CD4-positive, alpha-beta T cell treated with Interleukin-12 subunit alpha and Interleukin-12 subunit beta, for 1 hour (primary cell): ENCODE data around the gene FARS2.
A peak's percentile ranks its signal among the peaks of the same experiment; 100 is the strongest.
"Not testable (repeated sequence)": the region's sequence is repeated elsewhere in the genome, so short reads cannot be mapped to it uniquely, and the experiment has no call there.

Experiments
- DNase-seq: peaks from one replicate; pipeline ENCODE4 v3.0.0-alpha.2; 2020

FARS2 gene

DNA sequence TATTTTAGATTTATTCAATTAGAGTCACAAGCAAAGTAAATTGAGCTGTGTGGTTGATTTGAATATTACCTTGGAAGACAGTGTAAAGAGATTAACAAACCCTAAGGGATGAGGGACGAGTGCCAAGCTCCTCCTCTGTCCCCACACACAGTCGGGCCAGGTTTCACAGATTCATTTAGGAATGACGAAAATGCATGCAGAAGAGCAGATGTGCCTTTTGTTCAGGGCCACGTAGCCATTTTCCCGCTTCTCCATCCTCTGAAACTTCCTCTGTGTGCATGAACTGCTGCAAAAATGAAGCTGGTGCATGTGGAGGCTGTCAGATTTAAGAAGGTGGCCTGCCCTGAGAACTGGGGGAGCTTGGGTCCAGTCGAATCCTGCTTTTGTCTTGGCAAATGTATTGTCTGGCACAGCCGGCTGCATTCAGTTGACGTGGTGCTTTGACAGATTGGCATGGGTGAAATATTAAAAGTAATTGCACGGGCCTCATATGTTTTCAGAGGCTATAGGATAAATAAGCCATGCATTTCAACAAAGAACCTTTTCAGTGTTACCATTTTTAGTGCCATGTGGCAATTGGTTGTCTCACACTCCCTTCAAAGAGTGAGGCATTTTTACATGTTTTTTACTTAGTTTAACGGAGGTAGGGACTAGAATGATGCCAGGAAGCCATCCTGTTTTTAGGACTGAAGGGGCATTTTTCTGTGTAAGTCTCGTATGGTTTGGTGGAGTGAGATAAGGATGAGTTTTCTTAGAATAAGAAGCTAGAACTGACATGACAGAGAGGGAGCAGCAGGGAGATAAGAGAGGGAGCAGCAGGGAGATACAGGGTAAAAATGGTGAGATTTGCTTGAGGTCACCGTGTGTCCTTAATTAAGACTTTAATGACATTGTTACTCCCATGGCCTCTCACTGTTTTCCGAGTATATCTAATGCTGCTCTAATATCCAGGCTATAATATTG is 384.3 kb downstream of the FARS2 start:
- DNase-seq: no peak

DNA sequence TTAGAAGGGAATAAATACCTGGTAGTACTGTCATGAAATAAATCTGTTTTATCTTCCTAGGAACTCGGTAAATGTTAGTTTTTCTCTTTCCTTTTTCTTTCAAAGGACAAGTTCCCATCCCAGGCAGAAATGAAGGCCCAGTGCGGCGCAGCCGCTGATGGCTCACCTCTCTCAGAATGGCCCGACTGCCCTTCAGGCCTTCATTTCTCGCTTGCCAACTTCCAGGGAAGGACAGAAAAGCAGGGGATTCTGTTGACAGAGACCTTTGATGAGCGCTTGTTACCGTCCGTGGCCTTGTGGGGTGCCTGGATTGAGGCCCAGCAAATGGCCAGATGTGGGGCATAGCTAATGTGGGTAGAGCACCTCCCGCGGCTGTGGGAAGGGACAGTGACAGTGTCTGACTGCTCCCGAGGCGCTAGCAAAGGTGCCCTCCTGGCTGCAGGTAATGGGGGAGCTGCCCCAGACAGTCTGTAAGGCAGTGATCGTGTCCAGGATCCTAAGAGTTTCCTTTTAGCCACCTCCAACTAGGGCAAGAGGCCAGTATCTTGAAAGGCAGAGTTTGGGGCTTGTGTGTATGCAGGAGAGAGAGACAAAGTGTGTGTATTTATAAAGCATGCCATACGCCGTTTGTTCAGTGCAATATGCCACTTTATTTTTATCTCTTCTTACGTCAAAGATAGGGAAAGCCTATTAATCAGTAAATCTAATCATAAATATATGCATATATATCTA is 391.3 kb downstream of the FARS2 start:
- DNase-seq: no peak

DNA sequence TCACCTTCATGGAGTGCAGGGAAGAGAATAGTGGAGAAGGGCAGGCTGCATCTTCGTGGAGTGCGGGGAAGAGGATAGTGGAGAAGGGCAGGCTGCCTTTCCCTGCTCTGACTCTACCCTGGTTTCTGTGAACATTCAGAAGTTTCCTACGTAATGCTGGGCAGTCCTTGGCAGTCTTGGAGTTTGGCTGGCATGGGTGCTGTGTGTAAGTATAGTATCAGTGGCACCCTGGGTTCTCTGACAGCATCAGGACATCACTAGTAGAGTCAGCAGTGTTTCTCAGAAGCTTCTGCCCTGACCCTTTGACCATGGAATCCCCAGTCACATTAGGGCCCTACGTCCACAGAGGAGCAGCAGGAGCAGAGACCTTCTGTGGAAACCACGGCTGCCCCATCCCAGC is 392.5 kb downstream of the FARS2 start:
- no peak for DNase-seq

DNA sequence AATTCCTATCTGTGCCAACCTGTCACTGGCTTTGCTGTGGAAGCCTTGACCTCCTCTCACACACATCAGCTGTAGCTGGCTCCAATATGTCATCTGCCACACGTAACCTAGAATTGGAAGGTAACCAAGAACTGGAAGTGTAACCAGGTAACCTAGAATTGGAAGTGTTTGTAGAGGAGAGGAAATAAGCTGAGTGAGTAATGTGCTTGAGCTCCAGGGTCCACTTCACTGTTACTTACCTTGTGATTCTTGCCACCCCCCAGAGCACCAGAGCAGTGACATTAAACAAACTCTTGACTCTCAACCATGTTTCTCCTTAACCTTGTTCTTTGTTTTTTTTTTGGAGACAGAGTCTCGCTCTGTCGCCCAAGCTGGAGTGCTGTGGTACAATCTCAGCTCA is 394.9 kb downstream of the FARS2 start:
- DNase-seq: no peak

DNA sequence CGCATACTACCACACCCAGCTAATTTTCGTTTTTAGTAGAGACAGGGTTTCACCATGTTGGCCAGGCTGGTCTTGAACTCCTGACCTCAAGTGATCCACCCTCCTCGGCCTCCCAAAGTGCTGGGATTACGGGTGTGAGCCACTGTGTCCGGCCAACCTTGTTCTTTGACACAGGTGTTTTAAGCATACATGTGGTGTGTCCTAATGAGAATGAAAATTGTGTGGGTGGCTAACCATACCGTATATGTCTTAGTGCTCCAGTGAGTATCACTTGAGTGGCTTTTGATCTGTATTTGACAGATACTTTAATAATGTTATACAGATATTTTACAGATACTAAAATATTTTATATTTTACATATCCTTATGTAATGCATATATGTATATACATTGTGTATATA is 395.4 kb downstream of the FARS2 start:
- not testable (repeated sequence) for DNase-seq

DNA sequence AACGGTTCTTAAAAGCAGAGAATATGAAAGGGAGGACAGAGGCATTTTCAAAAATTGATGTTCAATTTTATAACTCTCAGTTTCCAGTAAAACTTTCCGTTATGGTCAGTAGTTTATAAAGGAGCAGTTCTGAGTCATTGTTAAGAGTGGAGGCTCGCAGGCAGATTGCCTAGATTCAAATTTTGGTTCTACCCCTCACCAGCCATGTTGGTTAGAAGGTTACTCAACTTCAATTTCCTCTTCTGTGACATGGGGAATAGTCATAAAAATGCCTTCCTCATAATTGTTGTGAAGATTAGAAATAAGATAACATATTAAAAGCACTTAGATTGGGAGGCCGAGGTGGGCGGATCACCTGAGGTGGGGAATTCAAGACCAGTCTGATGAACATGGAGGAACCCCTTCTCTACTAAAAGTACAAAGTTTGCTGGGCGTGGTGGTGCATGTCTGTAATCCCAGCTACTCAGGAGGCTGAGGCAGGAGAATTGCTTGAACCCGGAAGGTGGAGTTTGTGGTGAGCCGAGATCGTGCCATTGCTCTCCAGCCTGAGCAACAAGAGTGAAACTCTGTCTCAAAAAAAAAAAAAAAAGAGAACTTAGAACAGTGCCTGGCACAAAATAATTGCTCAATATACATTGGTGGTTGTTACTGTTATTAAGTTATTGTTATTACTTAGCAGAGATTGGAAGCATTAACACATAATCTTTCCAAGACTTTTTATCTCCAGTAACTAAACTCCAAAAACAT is 396.5 kb downstream of the FARS2 start:
- DNase-seq: no peak

DNA sequence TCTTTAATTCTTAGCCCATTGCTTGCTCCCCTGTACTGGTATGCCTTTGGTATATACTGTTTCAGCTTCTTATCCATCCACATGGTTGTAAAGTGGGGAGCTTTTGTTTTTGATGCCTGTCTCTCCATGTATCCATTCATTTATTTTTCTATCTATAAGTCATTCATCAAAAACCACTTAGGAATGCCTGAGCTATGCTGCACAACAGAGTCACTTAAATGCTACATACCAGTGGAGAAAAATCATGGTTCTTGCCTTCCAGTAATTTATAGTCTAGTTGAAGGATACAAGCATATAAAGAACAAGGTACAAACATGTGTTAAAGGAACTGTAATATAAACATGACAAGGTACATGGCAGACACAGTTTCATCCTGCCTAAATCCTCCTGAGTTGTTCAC is 398.2 kb downstream of the FARS2 start:
- no peak for DNase-seq

DNA sequence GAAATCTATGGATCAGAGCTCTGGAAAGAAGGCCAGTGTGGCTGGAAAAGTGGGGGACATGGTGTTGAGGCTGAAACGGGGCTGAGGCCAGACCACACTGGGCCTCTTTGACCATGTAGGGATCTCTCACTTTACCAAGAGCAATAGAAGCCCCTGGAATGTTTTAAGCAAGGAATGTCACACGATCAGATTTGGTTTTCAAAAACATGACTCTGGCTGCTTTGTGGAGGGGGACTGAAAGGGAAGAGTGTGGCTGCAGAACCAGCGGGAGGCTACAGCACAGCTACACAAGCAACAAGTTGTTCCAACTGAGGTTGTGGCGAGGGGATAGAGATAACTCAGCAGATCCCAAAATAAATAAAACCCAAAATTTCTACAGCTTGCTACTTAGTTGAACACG is 399.5 kb downstream of the FARS2 start:
- no peak for DNase-seq

DNA sequence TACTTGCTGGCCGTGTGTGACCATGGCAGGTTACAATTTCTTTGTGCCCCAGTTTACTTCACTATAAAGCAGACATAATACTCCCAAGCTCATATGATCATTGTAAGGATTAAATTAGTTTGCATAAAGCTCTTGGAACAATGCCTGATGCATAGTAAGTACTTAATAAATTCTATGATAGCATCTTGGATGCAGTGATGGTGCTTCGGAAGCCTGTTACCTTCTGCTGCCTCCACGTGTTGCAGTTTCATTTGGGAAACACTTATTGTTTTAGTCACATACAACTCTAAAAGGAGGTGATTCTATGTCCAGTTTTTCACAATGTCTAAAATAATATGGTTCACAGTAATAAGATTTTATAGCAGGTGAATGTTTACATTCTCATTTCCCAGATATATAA is 401.5 kb downstream of the FARS2 start:
- DNase-seq: no peak

DNA sequence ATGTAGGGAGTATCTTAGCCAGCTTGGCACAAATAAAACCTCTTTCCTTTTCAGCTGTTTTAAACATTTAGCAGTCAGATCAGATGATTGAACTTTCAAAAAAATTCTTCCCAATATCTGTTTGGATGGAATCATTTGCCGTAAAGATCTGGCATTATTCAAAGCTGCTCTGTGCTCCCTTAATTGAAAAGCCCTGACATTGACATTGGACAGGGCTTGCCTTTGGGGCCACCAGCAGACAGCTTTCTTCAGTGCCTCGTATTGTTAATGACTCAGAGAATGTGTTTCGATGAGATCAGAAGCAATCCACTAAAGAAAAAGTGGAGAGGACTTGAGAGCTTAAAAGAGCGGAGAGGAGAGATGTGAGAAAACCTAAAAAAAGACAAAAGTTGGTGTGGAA is 401.9 kb downstream of the FARS2 start:
- DNase-seq: no peak

DNA sequence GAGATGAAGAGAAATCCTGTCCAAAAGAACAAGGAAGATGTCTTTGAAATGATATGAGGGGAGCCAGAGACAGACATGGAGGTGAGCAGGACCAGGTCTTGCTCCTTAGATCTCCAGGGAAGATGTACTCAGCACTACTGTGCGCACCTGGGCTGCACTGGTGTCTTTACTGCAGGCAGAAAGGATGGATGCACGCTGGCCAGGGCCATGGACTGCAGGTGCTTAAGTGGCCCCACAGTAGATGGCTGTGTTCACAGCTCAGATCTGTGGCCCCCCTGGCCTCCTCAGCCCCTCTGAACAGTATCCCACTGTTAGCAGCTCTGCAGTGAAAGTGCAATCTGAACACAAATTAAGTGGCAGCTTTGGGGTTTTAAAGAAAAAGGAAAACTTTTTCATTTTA is 402.4 kb downstream of the FARS2 start:
- no peak for DNase-seq

DNA sequence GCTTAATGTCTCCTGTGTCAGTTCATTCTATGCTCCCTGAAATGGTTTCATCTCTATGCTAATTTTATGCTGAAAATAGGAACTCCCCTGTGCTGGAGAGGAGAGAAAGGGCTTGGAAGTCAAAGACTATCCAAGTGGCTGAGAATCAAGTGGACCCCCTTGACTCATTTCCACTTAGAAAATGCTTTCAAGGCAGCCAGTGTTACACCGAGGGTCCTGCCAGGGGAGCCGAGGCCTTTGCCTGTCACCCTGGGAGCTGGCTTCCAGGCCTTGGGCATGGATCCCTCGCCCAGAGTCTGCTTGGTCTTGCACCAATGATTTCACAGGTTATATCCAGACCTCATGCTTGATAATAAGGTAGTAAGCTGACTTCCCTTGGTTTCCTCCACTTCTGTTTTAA is 402.8 kb downstream of the FARS2 start:
- no peak for DNase-seq

DNA sequence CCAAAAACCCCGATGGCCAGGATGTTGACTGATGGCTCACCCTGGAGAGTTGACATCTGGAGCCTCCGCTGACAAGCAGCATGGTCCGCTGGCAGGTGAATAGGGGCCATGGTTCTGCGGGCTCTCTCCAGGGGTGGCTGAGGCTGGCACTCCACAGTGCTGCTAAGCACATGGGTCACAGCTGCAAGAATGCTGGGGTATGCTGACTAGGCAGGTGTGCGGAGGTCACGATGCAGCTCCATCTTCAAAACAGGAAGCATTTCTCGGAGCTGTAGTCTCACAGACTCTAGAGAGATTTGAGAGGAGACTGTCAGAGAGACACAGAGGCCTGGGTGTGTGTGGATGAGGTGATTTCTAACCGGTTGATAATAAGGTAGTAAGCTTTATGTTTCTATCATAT is 403.9 kb downstream of the FARS2 start:
- DNase-seq: peak; percentile 17

DNA sequence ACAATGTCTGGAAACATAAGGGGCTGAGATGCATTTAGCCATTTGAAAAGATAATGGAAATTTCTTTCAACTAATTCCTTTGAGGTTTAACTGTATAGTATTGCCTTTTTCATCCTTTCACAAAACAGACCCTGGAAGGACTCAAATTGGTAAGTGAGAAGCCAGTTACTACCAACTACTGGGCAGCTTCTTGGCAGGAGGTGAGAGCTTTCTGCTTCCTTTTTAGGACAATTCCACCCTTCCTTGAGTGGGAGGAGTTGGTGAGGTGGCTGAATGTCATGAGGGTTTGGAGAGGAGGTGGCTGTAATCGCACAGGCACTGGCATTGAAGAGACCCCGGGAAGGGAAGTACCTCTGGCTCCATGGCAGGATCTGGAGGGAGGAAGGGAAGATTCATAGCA is 404.4 kb downstream of the FARS2 start:
- DNase-seq: no peak

DNA sequence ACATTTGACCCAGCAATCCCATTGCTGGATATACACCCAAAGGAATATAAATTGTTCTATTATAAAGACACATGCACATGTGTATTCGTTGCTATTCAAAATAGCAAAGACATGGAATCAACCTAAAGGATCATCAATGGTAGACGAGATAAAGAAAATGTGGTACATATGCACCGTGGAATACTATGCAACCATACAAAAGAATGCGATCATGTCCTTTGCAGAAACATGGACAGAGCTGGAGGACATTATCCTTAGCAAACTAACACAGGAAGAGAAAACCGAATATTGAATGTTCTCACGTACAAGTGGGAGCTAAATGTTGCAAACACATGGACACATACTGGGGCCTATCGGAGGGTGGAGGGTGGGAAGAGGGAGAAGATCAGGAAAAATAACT is 405.4 kb downstream of the FARS2 start:
- DNase-seq: no peak

DNA sequence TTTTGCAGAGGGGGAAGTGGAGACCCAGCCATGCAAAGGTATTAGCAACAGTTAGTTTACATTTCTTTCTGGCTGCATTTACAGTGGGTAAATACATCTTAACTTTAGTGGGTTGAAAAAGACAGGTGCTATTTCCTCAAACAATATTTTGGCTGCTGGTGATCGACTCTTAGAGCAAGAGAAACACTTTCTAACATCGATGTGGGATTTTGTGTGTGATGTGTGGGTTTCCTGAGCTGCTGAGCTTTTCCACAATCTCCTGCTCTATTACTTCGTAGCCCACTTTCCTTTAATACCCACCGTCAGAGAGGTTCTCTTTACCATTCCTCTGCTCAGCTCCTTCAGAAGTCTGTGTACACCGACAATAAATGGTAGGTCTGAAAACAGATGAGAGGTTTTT is 406.4 kb downstream of the FARS2 start:
- peak; percentile 28 for DNase-seq

DNA sequence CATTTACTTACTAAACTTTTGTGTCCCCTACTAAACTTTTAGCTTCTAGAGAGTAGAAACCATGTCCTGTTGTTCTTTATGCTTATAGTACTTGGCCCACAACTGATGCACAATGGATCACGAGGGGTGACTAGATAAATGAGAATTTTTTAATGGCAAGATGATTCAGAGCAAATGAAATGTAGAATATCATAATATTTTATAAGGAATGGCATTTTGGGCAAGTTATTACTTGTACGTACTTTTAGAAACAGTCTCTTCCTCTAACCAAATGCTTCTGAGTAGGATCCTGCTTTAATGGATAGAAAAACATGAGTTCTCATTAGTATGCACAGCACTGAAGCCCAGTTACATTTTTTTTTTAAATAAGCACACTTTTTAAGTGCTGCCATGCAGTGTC is 409.1 kb downstream of the FARS2 start:
- no peak for DNase-seq

DNA sequence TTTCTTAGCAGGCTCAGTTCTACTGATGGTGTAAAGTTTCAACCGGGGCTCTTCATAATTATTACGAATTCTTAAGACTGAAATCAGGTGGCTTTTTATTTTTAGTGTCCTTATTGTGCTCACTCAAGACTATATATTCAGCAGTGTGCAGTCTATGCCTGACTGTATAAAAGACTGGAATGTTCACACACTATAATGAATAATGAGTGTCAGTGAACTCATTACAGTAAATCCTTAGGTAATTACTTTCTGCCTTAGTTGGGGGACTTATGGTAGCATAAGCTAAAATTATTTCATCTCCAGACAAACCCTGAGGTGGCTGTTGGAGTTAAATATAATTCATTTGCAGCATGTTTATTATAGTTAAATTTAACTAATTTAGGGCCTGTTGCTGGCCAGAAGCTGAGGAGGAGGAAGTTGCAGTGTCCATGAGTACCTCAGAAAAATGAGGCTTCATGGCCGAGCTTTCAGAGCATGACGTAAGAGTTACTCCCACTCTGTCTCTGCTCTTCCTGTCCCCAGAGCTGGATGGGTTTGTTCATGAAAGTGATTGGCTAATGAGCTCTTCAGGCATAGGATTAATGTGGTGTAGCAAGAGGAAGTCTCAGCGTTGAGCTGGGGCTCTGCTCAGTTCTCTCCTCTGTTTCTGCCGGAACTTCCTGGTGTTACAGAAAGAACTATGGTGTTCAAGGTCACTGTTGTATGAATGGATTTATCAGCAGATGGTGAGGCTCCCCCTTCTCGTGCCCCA is 409.7 kb downstream of the FARS2 start:
- peak; percentile 29 for DNase-seq

DNA sequence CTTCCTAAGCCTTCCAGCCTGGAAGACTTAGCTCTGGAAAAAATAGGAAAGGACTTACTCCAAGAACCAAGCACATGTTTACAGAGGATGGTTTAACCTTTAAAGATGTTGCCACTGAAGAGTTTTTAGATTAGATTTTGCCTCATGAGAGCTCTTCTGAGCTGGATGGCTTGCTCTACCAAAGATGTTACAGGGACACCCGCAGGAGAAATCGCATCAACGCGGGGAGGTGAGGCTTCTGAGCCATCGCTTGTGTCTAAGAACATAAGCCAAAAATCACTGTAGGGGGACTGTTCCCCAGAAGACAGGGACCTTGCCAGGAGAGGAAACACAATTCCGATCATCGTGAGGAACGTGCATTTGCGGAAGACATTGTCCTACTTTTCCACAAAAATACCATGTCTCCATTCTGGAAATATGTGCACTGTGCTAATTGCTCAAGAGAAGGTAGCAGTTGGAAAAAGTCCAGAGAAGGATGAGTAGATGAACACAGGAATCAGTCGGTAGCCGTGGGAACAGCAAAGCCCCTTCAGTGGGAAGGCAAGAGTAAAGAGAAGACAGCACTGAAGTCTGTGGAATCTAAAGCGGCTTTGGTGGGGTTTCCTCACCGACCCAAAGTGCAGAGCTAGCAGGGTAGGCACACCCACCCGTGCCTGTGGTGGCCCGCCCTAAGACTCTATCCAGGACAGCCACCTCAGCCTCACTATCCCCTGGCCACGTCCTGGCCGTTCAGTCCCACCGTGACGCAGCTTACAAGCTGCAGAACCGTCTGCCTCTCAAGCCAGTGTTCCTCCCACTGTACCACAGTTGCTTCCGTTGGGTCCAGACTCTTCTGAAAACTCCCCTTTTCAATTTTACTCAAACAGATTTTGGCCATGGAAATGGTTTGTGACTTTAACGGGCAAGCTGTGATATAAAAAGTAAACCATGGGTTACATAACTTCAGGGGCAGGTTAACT is 410.6 kb downstream of the FARS2 start:
- no peak for DNase-seq

DNA sequence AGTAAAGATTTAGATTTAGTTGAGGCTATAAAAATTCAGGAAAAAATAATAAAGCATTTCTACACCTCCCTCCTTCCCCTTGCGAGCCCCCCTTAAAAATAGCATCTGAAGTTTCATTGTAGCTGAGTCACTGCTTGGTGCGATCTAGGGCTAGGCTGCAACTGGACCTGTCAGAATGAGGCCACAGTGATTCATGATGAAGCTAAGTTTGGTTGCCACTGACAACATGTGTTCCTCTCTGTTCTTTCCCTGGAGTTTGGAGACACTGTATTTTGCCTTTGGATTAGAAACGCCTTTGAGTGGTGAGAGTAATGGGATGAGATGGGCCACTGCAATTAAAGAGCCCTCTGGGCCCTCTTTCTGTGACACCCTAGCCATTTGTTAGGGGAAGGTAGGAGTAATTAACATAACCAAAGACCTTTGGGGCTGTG is 411.3 kb downstream of the FARS2 start:
- no peak for DNase-seq

DNA sequence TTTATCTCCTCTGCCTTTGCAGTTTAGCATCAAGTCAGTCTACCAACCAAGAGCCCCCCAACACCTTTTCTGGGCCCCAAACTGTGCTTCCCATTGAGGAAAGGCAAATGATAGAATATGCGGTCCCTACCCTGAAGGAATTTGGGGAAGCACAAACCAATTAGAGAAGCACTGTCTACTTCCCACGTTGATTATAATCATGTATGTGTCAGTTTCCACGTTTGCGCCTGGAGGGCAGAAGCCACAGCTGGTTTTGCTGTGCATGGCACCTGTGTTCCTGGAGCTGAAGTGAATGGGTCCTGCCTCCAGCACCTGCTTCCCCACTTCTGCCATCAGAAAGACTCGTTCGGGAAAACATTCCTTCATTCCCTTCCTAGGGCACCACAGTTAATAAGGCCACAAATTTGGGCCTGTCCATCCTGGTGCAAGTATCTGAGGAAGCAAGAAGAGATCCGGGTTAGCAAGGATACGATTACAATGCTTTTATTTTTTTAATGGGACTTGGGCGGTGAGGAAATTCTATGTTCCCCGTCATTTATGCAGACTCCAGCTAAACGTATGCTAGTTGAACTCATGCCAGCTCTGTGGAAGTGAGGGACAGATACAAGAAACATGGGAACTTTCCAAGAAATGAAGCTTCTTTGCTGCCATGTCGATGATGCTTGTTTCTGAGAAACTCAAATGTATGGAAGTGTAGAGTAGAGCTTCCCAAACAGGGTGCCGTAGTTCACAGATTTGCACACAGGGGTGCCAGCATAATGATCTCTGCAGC is 411.9 kb downstream of the FARS2 start:
- DNase-seq: no peak
